Osteoblast (primary cell): Measurements from ENCODE around the gene SNAI1. TPM values are rescaled to one million over a fixed set of nuclear protein-coding genes. Genes with fewer than 3 reads are reported as not detected.

Experiments used
- DNase-seq: peaks from one replicate; pipeline ENCODE4 v3.0.0; 2011; ENCODE audit warnings: low spot score, mixed read lengths; ENCODE audit not compliant: insufficient read length; ENCODE audit errors: missing footprints
- H2AFZ ChIP-seq: 2 replicates; pipeline ENCODE4 v1.6.0; 2011; ENCODE audit warnings: mild to moderate bottlenecking, low read length
- H3K27ac ChIP-seq: 2 replicates; pipeline ENCODE4 v1.5.1; 2011; ENCODE audit warnings: mild to moderate bottlenecking, low read depth, low read length, moderate library complexity
- H3K27me3 ChIP-seq: 2 replicates; pipeline ENCODE4 v1.6.0; 2012; ENCODE audit warnings: mild to moderate bottlenecking, control low read depth, inconsistent platforms, low read length, moderate library complexity; ENCODE audit not compliant: insufficient read depth
- H3K36me3 ChIP-seq: 2 replicates; pipeline ENCODE4 v1.5.1; 2011; ENCODE audit warnings: mild to moderate bottlenecking, low read length, control low read depth, moderate library complexity; ENCODE audit not compliant: insufficient read depth
- H3K4me1 ChIP-seq: 2 replicates; pipeline ENCODE4 v1.5.1; 2011; ENCODE audit warnings: mild to moderate bottlenecking, low read length, control low read depth, moderate library complexity; ENCODE audit not compliant: insufficient read depth
- H3K4me2 ChIP-seq: 2 replicates; pipeline ENCODE4 v1.6.0; 2011; ENCODE audit warnings: mild to moderate bottlenecking, low read length; ENCODE audit not compliant: insufficient read depth
- H3K4me3 ChIP-seq: fragments of 200-600 bp; sonication (generic); 3 replicates; pipeline ENCODE4 v1.5.1; 2012; ENCODE audit warnings: mild to moderate bottlenecking, low read length, inconsistent platforms; ENCODE audit not compliant: insufficient read depth
- H3K79me2 ChIP-seq: 2 replicates; pipeline ENCODE4 v1.6.0; 2012; ENCODE audit warnings: mild to moderate bottlenecking, low read length, control low read depth, inconsistent platforms; ENCODE audit not compliant: insufficient read depth
- H3K9me3 ChIP-seq: 2 replicates; pipeline ENCODE4 v1.5.1; 2011; ENCODE audit warnings: low read depth, low read length, control low read depth
- H4K20me1 ChIP-seq: 2 replicates; pipeline ENCODE4 v1.6.0; 2012; ENCODE audit warnings: mild to moderate bottlenecking, low read length, control low read depth; ENCODE audit not compliant: insufficient read depth
- total RNA-seq: library from RNA; depleted of rRNA; stranded (reverse); fragments of >200 nt; gene quantifications from 2 replicates; pipeline ENCODE4 v1.2.3, GENCODE V29; 2012
- TF ChIP-seq, protein P1 (sequence below): IDR thresholded peaks from 2 replicates; pipeline ENCODE4 v1.5.1; 2011; ENCODE audit warnings: mild to moderate bottlenecking, low read depth, low read length, moderate library complexity; ENCODE audit errors: extremely low read depth

Gene SNAI1
- total RNA-seq, 1 donor, result 1.8 TPM

DNA sequence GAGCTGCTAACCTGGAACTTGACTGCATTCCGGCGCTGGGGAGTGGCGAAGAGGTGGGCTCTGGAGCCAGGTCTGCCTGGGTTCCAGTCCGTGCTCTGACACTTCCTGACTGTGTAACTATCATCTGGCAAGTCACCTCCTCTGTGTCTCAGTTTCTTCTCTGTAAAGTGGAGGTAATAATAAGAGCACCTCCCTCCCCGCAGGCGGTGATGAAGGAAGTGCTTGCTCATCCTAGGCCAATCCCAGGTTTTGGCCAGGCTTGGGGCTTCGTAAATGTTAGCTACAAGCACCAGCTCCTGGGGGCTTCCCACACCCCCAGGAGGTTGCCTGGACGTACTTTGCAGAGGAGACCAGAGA lies 32.8 kb downstream of the SNAI1 start:
- no peaks in the 10 kb centered on the region for H3K27me3 ChIP-seq
- peaks cover 22% of the 10 kb centered on the region for H3K4me1 ChIP-seq
- no peaks in the 10 kb centered on the region for H3K36me3 ChIP-seq
- no peak overlapping the region for H3K4me3 ChIP-seq
- H2AFZ ChIP-seq, result no peak overlapping the region
- no peak overlapping the region for H3K4me2 ChIP-seq
- H3K9me3 ChIP-seq, result no peaks in the 10 kb centered on the region
- no peak overlapping the region for H3K27ac ChIP-seq
- DNase-seq, result peak; percentile 42
- no peaks in the 10 kb centered on the region for H4K20me1 ChIP-seq
- TF ChIP-seq, protein P1, sequence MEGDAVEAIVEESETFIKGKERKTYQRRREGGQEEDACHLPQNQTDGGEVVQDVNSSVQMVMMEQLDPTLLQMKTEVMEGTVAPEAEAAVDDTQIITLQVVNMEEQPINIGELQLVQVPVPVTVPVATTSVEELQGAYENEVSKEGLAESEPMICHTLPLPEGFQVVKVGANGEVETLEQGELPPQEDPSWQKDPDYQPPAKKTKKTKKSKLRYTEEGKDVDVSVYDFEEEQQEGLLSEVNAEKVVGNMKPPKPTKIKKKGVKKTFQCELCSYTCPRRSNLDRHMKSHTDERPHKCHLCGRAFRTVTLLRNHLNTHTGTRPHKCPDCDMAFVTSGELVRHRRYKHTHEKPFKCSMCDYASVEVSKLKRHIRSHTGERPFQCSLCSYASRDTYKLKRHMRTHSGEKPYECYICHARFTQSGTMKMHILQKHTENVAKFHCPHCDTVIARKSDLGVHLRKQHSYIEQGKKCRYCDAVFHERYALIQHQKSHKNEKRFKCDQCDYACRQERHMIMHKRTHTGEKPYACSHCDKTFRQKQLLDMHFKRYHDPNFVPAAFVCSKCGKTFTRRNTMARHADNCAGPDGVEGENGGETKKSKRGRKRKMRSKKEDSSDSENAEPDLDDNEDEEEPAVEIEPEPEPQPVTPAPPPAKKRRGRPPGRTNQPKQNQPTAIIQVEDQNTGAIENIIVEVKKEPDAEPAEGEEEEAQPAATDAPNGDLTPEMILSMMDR, result no peak
- H3K79me2 ChIP-seq, result no peaks in the 10 kb centered on the region

DNA sequence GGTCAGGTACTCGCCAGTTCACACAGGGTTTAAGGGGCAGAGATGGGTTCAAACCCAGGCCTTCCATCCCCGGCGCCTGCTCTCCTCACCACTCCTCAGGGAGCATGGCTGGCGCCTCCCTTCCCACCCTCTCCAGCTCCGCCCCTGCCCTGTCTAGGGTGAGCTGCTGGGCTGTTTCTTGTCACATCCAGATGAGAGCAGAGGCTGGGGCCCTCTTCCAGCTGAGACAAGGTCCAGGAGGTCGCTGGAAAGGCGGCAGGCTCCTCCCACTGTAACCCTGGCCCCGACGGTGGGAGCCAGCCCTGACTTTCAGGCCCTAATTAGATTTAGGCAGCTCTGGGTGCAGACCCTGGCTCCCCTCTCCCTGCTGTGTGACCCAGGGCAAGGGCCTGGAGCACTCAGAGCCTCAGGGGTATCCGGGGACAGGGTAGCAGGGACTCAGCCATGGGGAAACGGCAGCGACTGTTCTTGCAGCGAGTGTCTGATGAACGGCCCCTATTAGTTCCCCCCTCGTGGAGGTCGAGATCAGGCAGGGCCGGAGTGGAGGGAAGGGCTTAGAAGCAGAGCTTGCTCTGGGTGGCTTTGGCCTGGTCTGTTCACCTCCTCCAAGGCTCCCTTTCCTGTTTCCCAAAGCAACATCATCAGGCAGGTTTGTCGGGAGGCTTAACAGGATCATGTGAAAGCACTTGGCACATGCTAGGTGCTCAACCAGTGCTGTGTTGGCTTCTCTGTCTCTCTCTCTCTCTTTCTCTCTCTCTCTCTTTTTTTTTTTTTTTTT lies 33.4 kb downstream of the SNAI1 start:
- H3K27me3 ChIP-seq, result no peaks in the 10 kb centered on the region
- H4K20me1 ChIP-seq, result no peaks in the 10 kb centered on the region
- no peaks in the 10 kb centered on the region for H3K79me2 ChIP-seq
- peaks cover 22% of the 10 kb centered on the region for H3K4me1 ChIP-seq
- peak; percentile 37 for DNase-seq
- H2AFZ ChIP-seq, result no peak overlapping the region
- no peak overlapping the region for H3K4me2 ChIP-seq
- no peak overlapping the region for H3K4me3 ChIP-seq
- H3K9me3 ChIP-seq, result no peaks in the 10 kb centered on the region
- TF ChIP-seq, protein P1, result no peak
- H3K36me3 ChIP-seq, result no peaks in the 10 kb centered on the region
- no peak overlapping the region for H3K27ac ChIP-seq

DNA sequence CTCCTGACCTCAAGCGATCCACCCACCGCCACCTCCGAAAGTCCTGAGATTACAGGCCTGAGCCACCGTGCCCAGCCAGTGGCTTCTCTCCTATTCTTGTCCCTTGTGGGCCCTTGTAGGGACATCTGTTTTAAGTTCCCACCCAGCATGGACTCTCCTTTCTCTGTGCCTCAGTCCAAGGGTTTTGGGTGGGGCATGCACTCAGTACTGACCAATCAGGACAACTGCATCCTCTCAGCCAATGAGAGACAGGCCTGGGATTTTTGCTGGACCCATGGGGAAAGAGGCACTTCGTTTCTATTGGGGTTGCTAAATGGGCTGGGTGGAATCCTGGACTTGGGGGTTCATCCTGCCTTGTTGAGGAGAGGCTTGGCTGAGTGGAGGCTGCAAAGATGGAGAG lies 34.4 kb downstream of the SNAI1 start:
- TF ChIP-seq, protein P1, result no peak
- H3K4me1 ChIP-seq, result peaks cover 22% of the 10 kb centered on the region
- no peaks in the 10 kb centered on the region for H3K27me3 ChIP-seq
- H3K9me3 ChIP-seq, result no peaks in the 10 kb centered on the region
- no peaks in the 10 kb centered on the region for H3K36me3 ChIP-seq
- no peak overlapping the region for H3K27ac ChIP-seq
- no peak overlapping the region for H3K4me3 ChIP-seq
- no peaks in the 10 kb centered on the region for H3K79me2 ChIP-seq
- peak overlapping the region; percentile 73 for H2AFZ ChIP-seq
- peak; percentile 13 for DNase-seq
- H3K4me2 ChIP-seq, result peak overlapping the region; percentile 46
- H4K20me1 ChIP-seq, result no peaks in the 10 kb centered on the region

DNA sequence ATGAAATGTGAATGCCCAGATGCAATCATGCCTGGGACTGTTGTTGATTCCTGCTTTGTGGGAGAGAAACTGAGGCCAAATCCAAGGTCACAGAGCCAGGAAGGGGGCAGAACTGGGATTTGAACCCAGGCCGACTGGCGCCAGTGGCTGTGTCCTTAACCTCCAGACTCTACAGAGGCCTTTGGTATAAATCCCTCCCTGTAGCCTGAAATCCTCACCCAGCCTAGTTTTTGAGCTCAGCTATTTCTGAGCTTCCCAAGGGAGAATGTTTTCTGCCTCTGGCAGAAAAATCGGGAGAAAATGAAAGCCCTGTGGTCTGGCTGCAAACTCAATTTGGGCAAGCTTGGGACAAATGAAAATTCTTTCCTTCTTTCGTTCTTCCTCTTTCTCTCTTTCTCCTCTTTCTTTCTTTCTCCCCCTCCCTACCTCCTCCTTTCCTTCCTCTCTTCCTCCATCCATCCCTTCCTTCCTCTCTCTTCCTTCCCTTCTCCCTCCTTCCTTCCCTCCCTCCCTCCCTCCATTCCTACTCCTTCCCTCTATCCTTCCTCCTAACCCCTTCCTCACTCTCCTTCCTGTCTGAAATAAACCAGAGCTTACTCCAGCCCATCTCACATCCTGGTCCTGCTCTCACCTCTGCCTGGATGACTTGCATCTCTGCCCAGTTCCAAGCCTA lies 34.9 kb downstream of the SNAI1 start:
- H3K27ac ChIP-seq, result peak overlapping the region; percentile 50
- peak; percentile 92 for DNase-seq
- no peaks in the 10 kb centered on the region for H3K79me2 ChIP-seq
- peak overlapping the region; percentile 46 for H3K4me2 ChIP-seq
- no peaks in the 10 kb centered on the region for H3K36me3 ChIP-seq
- H4K20me1 ChIP-seq, result no peaks in the 10 kb centered on the region
- peak overlapping the region; percentile 73 for H2AFZ ChIP-seq
- TF ChIP-seq, protein P1, result no peak
- no peaks in the 10 kb centered on the region for H3K9me3 ChIP-seq
- peaks cover 22% of the 10 kb centered on the region for H3K4me1 ChIP-seq
- no peaks in the 10 kb centered on the region for H3K27me3 ChIP-seq
- H3K4me3 ChIP-seq, result no peak overlapping the region
